WTC11 (cell line): ENCODE data around the gene GAL3ST1. TPM values are rescaled to one million over a fixed set of nuclear protein-coding genes. Genes with fewer than 3 reads are reported as not detected.
A peak's percentile ranks its signal among the peaks of the same experiment; 100 is the strongest.

ENCODE experiments used
- ATAC-seq: fragments of 200-7000 bp; cut with Tn5 transposase; 2 replicates; pipeline ENCODE4 v1.10.0; 2021; ENCODE audit warnings: mild to moderate bottlenecking, moderate library complexity
- CTCF ChIA-PET: fragments of 300-600 bp; sonication (Branson Sonifier 250); formaldehyde crosslinking; loops from one replicate; lab custom pipeline; 2021; ENCODE audit warnings: antibody characterized with exemption; lab: Charles Lee
- POLR2A ChIA-PET: fragments of 350-600 bp; sonication (Branson Sonifier 250); formaldehyde crosslinking; loops from one replicate; lab custom pipeline; 2021; ENCODE audit warnings: antibody characterized with exemption; lab: Charles Lee
- DNase-seq: peaks from one replicate; pipeline ENCODE4 v3.0.0; 2021; ENCODE audit warnings: low spot score
- H3K27ac Mint-ChIP-seq: 2 replicates; pipeline ENCODE4 v1.8.0; 2021; ENCODE audit warnings: mixed read lengths
- H3K27me3 Mint-ChIP-seq: 2 replicates; pipeline ENCODE4 v1.8.0; 2021; ENCODE audit warnings: low read depth, mild to moderate bottlenecking, moderate library complexity, mixed read lengths
- H3K36me3 Mint-ChIP-seq: 2 replicates; pipeline ENCODE4 v1.8.0; 2021; ENCODE audit warnings: mixed read lengths
- H3K4me1 Mint-ChIP-seq: 2 replicates; pipeline ENCODE4 v1.8.0; 2022; ENCODE audit warnings: mixed read lengths
- H3K4me3 Mint-ChIP-seq: 2 replicates; pipeline ENCODE4 v1.8.0; 2021; ENCODE audit warnings: mild to moderate bottlenecking, moderate library complexity, mixed read lengths
- H3K9me3 Mint-ChIP-seq: 2 replicates; pipeline ENCODE4 v1.8.0; 2021; ENCODE audit warnings: mixed read lengths
- E2F4 ChIP-seq: sonication (generic); formaldehyde crosslinking; IDR thresholded peaks from 2 replicates; pipeline ENCODE4 v1.8.1; 2022; ENCODE audit warnings: low read depth, mild to moderate bottlenecking, moderate library complexity, missing genetic modification reagents, borderline replicate concordance
- EMX1 ChIP-seq: fragments of 250-450 bp; sonication (Bioruptor Pico); IDR thresholded peaks from 2 replicates; pipeline ENCODE4 v1.8.0; 2021; ENCODE audit warnings: mild to moderate bottlenecking
- FOXP4 ChIP-seq: sonication (generic); formaldehyde crosslinking; IDR thresholded peaks from 2 replicates; pipeline ENCODE4 v1.8.0; 2022; ENCODE audit warnings: mild to moderate bottlenecking, missing genetic modification reagents
- HMGA2 ChIP-seq: fragments of 250-450 bp; sonication (Bioruptor Pico); IDR thresholded peaks from 2 replicates; pipeline ENCODE4 v1.4.0; 2021; ENCODE audit warnings: mild to moderate bottlenecking, moderate library complexity
- MYBL2 ChIP-seq: sonication (generic); formaldehyde crosslinking; IDR thresholded peaks from 2 replicates; pipeline ENCODE4 v1.8.1; 2023; ENCODE audit warnings: mild to moderate bottlenecking, moderate library complexity, missing genetic modification reagents
- PRDM15 ChIP-seq: sonication (generic); formaldehyde crosslinking; IDR thresholded peaks from 2 replicates; pipeline ENCODE4 v1.8.0; 2022; ENCODE audit warnings: missing genetic modification reagents
- PREB ChIP-seq: sonication (generic); formaldehyde crosslinking; IDR thresholded peaks from 2 replicates; pipeline ENCODE4 v1.8.1; 2022; ENCODE audit warnings: mild to moderate bottlenecking, missing genetic modification reagents, moderate library complexity, borderline replicate concordance
- RORB ChIP-seq: fragments of 250-450 bp; sonication (Bioruptor Pico); IDR thresholded peaks from 2 replicates; pipeline ENCODE4 v1.9.0; 2021; ENCODE audit warnings: mild to moderate bottlenecking
- SOX15 ChIP-seq: fragments of 250-450 bp; sonication (Bioruptor Pico); IDR thresholded peaks from 2 replicates; pipeline ENCODE4 v1.9.0; 2021; ENCODE audit warnings: mild to moderate bottlenecking
- SP1 ChIP-seq: sonication (generic); formaldehyde crosslinking; conservative IDR thresholded peaks from 2 replicates; pipeline ENCODE4 v1.8.1; 2022; ENCODE audit warnings: missing genetic modification reagents
- ZNF121 ChIP-seq: sonication (generic); formaldehyde crosslinking; IDR thresholded peaks from 2 replicates; pipeline ENCODE4 v1.8.0; 2023; ENCODE audit warnings: missing genetic modification reagents
- ZNF671 ChIP-seq: fragments of 250-450 bp; sonication (Bioruptor Pico); IDR thresholded peaks from 2 replicates; pipeline ENCODE4 v1.8.0; 2021; ENCODE audit warnings: mild to moderate bottlenecking
- total RNA-seq: library from RNA; stranded (reverse); gene quantifications from 3 replicates; pipeline ENCODE4 v1.2.3, GENCODE V29; 2021
- TF ChIP-seq, protein P1 (sequence below): fragments of 250-450 bp; sonication (Bioruptor Pico); conservative IDR thresholded peaks from 2 replicates; pipeline ENCODE4 v1.9.0; 2021; ENCODE audit warnings: mild to moderate bottlenecking
- TF ChIP-seq, protein P2 (sequence below): sonication (generic); formaldehyde crosslinking; IDR thresholded peaks from 2 replicates; pipeline ENCODE4 v1.8.1; 2023; ENCODE audit warnings: mild to moderate bottlenecking, moderate library complexity, missing genetic modification reagents

The GAL3ST1 gene
- total RNA-seq, 1 experiment from 2014 or later, result 11.0 TPM

DNA sequence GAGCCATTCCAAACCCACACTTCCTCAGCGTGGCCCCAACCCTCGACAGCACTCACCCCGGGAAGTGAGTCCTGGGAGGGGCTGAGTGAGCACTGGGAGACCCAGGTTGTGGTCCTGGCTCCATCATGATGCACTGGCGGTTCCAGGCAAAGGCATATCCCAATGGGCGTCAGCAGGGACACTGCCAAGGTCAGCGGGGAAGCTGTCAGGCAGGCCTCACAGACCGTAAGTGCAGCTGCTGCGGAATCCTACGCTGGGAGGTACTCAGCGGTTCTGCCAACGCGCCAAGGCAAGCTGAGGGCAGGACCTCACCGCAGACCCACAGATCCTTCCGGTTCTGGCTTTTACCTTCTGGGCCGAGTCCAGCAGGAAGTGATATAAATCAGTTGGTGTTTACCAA is 1.4 kb upstream of the GAL3ST1 start:
- POLR2A ChIA-PET, result no interaction called here
- no peaks in the 10 kb centered on the region for H3K27me3 Mint-ChIP-seq
- TF ChIP-seq ZNF121 (CRISPR knock-in tag) (no peak), SOX15 (CRISPR knock-in tag) (no peak), RORB (no peak), HMGA2 (CRISPR knock-in tag) (no peak), PRDM15 (CRISPR knock-in tag) (no peak), MYBL2 (CRISPR knock-in tag) (no peak), FOXP4 (CRISPR knock-in tag) (no peak)
- TF ChIP-seq, protein P1, sequence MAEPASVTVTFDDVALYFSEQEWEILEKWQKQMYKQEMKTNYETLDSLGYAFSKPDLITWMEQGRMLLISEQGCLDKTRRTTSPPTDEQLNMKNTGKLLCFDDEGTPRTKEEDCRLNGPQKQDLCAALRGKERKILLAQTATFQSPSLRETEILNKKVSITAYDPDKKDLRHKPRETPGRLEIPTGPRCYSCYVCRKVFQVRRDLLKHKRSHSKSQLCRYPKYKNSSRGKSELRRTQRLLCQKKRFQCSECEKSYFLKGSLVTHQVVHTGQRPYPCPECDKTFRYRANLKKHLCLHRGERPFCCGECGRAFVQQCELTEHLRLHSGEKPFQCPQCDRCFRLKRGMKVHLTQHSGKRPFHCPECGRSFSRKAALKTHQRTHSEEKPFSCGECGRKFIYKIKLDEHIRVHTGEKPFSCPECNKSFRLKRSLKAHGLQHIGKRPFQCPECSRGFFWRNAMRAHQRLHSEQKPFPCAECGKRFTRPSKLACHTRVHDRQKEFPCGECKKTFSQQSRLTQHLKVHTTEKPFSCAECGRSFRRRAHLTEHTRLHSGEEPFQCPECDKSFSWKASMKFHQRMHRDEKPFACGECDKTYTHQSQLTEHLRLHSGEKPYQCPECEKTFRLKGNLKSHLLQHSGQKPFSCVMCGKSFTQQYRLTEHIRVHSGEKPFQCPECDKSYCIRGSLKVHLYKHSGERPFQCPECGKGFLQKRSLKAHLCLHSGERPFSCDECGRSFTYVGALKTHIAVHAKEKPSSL, result no peak
- TF ChIP-seq, protein P2, sequence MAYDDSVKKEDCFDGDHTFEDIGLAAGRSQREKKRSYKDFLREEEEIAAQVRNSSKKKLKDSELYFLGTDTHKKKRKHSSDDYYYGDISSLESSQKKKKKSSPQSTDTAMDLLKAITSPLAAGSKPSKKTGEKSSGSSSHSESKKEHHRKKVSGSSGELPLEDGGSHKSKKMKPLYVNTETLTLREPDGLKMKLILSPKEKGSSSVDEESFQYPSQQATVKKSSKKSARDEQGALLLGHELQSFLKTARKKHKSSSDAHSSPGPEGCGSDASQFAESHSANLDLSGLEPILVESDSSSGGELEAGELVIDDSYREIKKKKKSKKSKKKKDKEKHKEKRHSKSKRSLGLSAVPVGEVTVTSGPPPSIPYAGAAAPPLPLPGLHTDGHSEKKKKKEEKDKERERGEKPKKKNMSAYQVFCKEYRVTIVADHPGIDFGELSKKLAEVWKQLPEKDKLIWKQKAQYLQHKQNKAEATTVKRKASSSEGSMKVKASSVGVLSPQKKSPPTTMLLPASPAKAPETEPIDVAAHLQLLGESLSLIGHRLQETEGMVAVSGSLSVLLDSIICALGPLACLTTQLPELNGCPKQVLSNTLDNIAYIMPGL (CRISPR knock-in tag), result no peak
- TF ChIP-seq, all 79 proteins: peak for 0
- H3K4me1 Mint-ChIP-seq, result peaks cover 12% of the 10 kb centered on the region
- H3K4me3 Mint-ChIP-seq, result no peak overlapping the region
- DNase-seq, result no peak
- CTCF ChIA-PET, result no interaction called here
- ATAC-seq, result no peak
- H3K36me3 Mint-ChIP-seq, result peaks cover 37% of the 10 kb centered on the region
- no peak overlapping the region for H3K27ac Mint-ChIP-seq
- H3K9me3 Mint-ChIP-seq, result no peaks in the 10 kb centered on the region

DNA sequence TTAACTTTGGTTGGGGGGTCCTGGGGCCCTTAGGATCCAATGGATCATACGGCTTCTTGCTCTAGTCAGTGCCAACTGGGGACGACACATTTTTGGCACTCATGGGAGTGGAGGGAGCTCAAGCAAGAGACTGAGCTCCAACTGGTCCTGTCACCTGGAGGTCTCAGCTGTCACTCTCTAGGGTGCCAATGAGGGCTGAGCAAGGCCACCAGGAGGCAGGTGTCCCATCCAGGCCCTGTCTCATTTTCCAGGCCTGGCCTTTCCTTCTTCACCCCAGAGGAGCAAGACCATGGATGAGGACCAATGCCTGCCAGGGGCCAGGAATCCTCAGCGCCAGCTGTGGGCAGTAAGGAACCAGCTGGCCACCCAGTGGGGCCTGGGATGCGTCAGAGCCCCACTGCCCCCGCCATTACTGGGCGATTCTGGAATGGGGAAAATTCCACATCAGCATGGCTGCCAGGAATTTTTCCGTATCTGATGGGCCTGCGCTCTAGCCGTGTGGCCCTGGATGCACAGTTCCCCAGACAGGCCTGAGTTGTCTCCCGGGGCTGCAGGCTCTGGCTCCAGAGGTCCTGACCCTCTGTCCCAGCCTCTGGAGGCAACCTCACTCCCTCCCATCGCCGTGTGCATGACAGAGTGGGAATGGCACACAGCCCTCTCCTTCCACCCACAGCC is 669 bp upstream of the GAL3ST1 start:
- ChIA-PET CTCF (interaction anchor here (0.6 to 2.0 kb wide), 9 partner anchors 13 to 149 kb away, joined by 3 to 8 read pairs (median 4); no protein-coding TSS in a partner anchor), POLR2A (no interaction called here)
- TF ChIP-seq E2F4 (0 out of 2 replicates have a peak, but pooled peaks have one; percentile 5), SP1 (CRISPR knock-in tag) (no peak), PREB (CRISPR knock-in tag) (no peak), ZNF671 (CRISPR knock-in tag) (no peak), EMX1 (CRISPR knock-in tag) (no peak)
- Mint-ChIP-seq H3K4me1 (peaks cover 12% of the 10 kb centered on the region), H3K27me3 (no peaks in the 10 kb centered on the region), H3K27ac (no peak overlapping the region), H3K36me3 (peaks cover 31% of the 10 kb centered on the region), H3K4me3 (peak overlapping the region; percentile 75), H3K9me3 (no peaks in the 10 kb centered on the region)
- ATAC-seq (peak; percentile 22), DNase-seq (no peak)
